ENCODE measurements around the gene CNTNAP5. TPM values are rescaled to one million over a fixed set of nuclear protein-coding genes. Genes with fewer than 3 reads are reported as not detected.

The CNTNAP5 gene
- total and polyA plus RNA-seq, 4 donors = not detected

GRCh38 chr2:124258140-124258880 lies 233.2 kb downstream of the CNTNAP5 start:
- H3K27ac ChIP-seq (ENCODE audit: low read depth in 1 of 2, low read length in 2 of 2) = no peak overlapping the region
- H3K4me1 ChIP-seq (ENCODE audit: control insufficient read depth in 4 of 4, insufficient read depth in 4 of 4, low read length in 3 of 4) = no peaks in the 10 kb centered on the region
- H3K4me3 ChIP-seq (ENCODE audit: low read depth in 1 of 3, low read length in 3 of 3) = no peak overlapping the region
- DNase-seq (ENCODE audit: low spot score) = no peak
- H3K27me3 ChIP-seq (ENCODE audit: control insufficient read depth in 4 of 4, insufficient read depth in 4 of 4, low read length in 3 of 4) = no peaks in the 10 kb centered on the region
- WGBS = 72% methylated on average over 6 of the region's 6 CpGs
- no peak overlapping the region for H3K9ac ChIP-seq (ENCODE audit: low read depth in 1 of 2, low read length in 2 of 2)
- H3K9me3 ChIP-seq (ENCODE audit: control insufficient read depth in 4 of 4, low read length in 3 of 4) = no peaks in the 10 kb centered on the region
- no peaks in the 10 kb centered on the region for H3K36me3 ChIP-seq (ENCODE audit: control insufficient read depth in 4 of 4, insufficient read depth in 3 of 4, low read depth in 1 of 4, low read length in 3 of 4)
- no peak for TF ChIP-seq HNF4A (conservative IDR thresholded peaks at IDR 0.05)
- TF ChIP-seq JUND (IDR thresholded peaks at IDR 0.05) = no peak
- no peak for TF ChIP-seq HNF4G (IDR thresholded peaks at IDR 0.05)
- no peak for TF ChIP-seq CTCF (IDR thresholded peaks at IDR 0.05; ENCODE audit: low read depth, low read length, missing input control)
- no peak for TF ChIP-seq MAX (IDR thresholded peaks at IDR 0.05)
- no peak for TF ChIP-seq YY1 (IDR thresholded peaks at IDR 0.05)
- TF ChIP-seq FOXA2 (IDR thresholded peaks at IDR 0.05) = no peak
- TF ChIP-seq EGR1 (IDR thresholded peaks at IDR 0.05; ENCODE audit: low read depth in 2 of 2) = no peak
- TF ChIP-seq RAD21 (IDR thresholded peaks at IDR 0.05) = no peak
- TF ChIP-seq SP1 (IDR thresholded peaks at IDR 0.05) = no peak
- no peak for TF ChIP-seq FOXA1 (IDR thresholded peaks at IDR 0.05)

DNA sequence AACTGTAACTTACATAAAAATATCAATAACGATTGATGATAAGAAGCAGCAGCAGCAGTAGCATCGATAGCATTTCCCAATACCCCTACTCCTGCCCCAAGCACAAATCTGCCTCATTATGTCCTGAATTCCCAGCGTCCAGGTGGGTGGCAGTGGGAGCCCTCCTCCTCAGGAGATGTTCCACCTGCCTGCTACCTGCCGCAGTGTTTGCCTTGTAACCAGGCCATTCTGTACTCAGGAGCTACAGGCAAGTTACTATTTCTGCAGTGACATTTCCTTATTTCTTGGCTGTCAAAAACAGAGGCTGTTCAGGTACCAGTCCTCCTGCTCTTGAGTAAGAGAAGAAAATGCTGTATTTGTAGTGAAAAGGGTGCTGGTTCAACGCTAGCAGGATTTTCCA lies 236.4 kb downstream of the CNTNAP5 start:
- no peak overlapping the region for H3K9ac ChIP-seq (ENCODE audit: low read depth in 1 of 2, low read length in 2 of 2)
- H3K4me1 ChIP-seq (ENCODE audit: control insufficient read depth in 4 of 4, insufficient read depth in 4 of 4, low read length in 3 of 4) = no peaks in the 10 kb centered on the region
- no peaks in the 10 kb centered on the region for H3K27me3 ChIP-seq (ENCODE audit: control insufficient read depth in 4 of 4, insufficient read depth in 4 of 4, low read length in 3 of 4)
- H3K27ac ChIP-seq (ENCODE audit: low read depth in 1 of 2, low read length in 2 of 2) = no peak overlapping the region
- 73% methylated on average over 5 of the region's 5 CpGs for WGBS
- H3K4me3 ChIP-seq (ENCODE audit: low read depth in 1 of 3, low read length in 3 of 3) = no peak overlapping the region
- TF ChIP-seq HNF4A (conservative IDR thresholded peaks at IDR 0.05) = no peak
- no peak for TF ChIP-seq ATF3 (IDR thresholded peaks at IDR 0.05)
- TF ChIP-seq REST (IDR thresholded peaks at IDR 0.05) = no peak
- no peak for TF ChIP-seq EGR1 (IDR thresholded peaks at IDR 0.05; ENCODE audit: low read depth in 2 of 2)
- no peak for TF ChIP-seq SP1 (IDR thresholded peaks at IDR 0.05)
- no peak for TF ChIP-seq TAF1 (conservative IDR thresholded peaks at IDR 0.05)
- TF ChIP-seq CTCF (IDR thresholded peaks at IDR 0.05; ENCODE audit: low read depth, low read length, missing input control) = no peak
- no peak for TF ChIP-seq NR2F2 (IDR thresholded peaks at IDR 0.05)
- no peak for TF ChIP-seq HNF4G (IDR thresholded peaks at IDR 0.05)
- TF ChIP-seq JUND (IDR thresholded peaks at IDR 0.05) = no peak
- TF ChIP-seq RAD21 (IDR thresholded peaks at IDR 0.05) = no peak
- TF ChIP-seq YY1 (IDR thresholded peaks at IDR 0.05) = no peak
- no peak for TF ChIP-seq FOXA2 (IDR thresholded peaks at IDR 0.05)
- no peak for TF ChIP-seq MAX (IDR thresholded peaks at IDR 0.05)
- no peak for TF ChIP-seq GABPA (IDR thresholded peaks at IDR 0.05 in 1 of 2, conservative IDR thresholded peaks at IDR 0.05 in 1 of 2)
- TF ChIP-seq, protein P1, sequence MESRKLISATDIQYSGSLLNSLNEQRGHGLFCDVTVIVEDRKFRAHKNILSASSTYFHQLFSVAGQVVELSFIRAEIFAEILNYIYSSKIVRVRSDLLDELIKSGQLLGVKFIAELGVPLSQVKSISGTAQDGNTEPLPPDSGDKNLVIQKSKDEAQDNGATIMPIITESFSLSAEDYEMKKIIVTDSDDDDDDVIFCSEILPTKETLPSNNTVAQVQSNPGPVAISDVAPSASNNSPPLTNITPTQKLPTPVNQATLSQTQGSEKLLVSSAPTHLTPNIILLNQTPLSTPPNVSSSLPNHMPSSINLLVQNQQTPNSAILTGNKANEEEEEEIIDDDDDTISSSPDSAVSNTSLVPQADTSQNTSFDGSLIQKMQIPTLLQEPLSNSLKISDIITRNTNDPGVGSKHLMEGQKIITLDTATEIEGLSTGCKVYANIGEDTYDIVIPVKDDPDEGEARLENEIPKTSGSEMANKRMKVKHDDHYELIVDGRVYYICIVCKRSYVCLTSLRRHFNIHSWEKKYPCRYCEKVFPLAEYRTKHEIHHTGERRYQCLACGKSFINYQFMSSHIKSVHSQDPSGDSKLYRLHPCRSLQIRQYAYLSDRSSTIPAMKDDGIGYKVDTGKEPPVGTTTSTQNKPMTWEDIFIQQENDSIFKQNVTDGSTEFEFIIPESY (IDR thresholded peaks at IDR 0.05) = no peak
- TF ChIP-seq RXRA (IDR thresholded peaks at IDR 0.05) = no peak
- no peak for TF ChIP-seq FOXA1 (IDR thresholded peaks at IDR 0.05)
- DNase-seq (ENCODE audit: low spot score) = no peak
- no peaks in the 10 kb centered on the region for H3K9me3 ChIP-seq (ENCODE audit: control insufficient read depth in 4 of 4, low read length in 3 of 4)
- H3K36me3 ChIP-seq (ENCODE audit: control insufficient read depth in 4 of 4, insufficient read depth in 3 of 4, low read depth in 1 of 4, low read length in 3 of 4) = no peaks in the 10 kb centered on the region
